Measurements from ENCODE around the gene SNX25. TPM values are rescaled to one million over a fixed set of nuclear protein-coding genes. Genes with fewer than 3 reads are reported as not detected.
A peak's percentile ranks its signal among the peaks of the same experiment; 100 is the strongest.
"Not testable (repeated sequence)": the region's sequence is repeated elsewhere in the genome, so short reads cannot be mapped to it uniquely, and the experiment has no call there.

SNX25 gene
- polyA plus RNA-seq, 1 of the 3 experiments (the other 2 are of a cell fraction): 8.5 TPM

DNA sequence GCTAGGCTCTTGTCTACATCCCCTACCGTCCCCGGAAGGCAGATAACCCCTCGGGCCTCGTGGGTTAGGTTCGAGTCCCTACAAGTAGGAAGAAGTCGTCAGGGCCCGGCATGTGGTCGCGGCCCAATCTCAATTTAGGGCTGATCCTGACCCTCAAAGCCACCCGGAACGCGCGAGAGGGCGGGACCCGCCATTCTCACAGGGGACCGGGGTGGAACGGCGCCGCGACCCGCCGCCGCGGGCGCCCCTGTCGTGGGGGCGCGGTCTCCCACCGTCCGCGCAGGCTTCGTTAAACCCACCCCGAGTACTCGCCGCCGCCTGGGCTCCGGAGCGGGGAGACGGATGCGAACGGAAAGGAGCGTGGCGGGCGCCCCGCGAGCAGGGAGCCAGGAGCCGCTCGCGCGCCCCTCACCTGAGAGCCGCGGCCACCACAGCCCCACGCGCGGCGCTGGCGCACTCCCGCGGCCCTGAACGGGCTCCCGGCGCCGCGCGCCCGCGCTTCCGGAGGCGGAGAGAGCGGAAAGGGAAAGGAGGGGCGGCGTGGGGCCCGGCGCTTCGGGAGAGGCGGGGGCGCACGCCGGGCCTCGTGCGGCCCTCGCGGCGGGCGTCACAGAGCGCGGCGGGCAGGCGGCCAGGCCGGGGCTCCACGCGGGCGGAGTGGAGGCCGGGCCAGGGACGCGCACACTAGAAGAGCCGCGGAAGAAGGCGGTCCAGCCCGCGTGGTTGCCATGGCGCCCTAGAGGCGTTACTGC lies 5.7 kb upstream of the SNX25 start, which contains the start of gene CFAP97:
Gene CFAP97, minus strand, starts transcription at position 515 of the 752 bp plus-strand sequence. CDS start 12,804 bp downstream, outside the sequence.
- Histone ChIP-seq H4K20me1 (ENCODE audit: insufficient read depth) (no peaks in the 10 kb centered on the region), H3K4me2 (peak within 1 kb of the TSS; percentile 93), H3K4me1 (ENCODE audit: control insufficient read depth in 1 of 2, insufficient read depth in 2 of 2, low read depth in 1 of 2, low read length in 1 of 2) (peaks cover 11 to 15% of the 10 kb centered on the region in 2 experiments; a peak in 3 of 4 replicates), H3K4me3 (ENCODE audit: low read depth in 2 of 2, low read length in 1 of 2) (peak within 1 kb of the TSS; percentile 61 to 72), H3K9ac (peak within 1 kb of the TSS; percentile 93), H3K9me2 (no peaks in the 10 kb centered on the region), H3F3A (replicated peaks; ENCODE audit: insufficient read depth) (peaks cover 18% of the 10 kb centered on the region), H3K9me3 (no peaks in the 10 kb centered on the region), H3K36me3 (replicated peaks in 1 of 2; ENCODE audit: control insufficient read depth in 1 of 2, insufficient read depth in 2 of 2, low read length in 1 of 2) (peaks cover 0 to 9% of the 10 kb centered on the region in 2 experiments), H3K79me2 (ENCODE audit: insufficient read depth) (peaks cover 64% of the 10 kb centered on the region), H2AFZ (ENCODE audit: low read depth) (peak within 1 kb of the TSS; percentile 94), H3K27me3 (ENCODE audit: insufficient read depth) (no peaks in the 10 kb centered on the region), H3K27ac (ENCODE audit: low read depth in 2 of 2, low read length in 1 of 2) (peak within 1 kb of the TSS; percentile 80 to 84)
- ChIA-PET CTCF (interaction anchor here (1.7 to 3.8 kb wide), 2 partner anchors 19 to 20 kb away, joined by 4 to 17 read pairs; no protein-coding TSS in a partner anchor), POLR2A (no interaction called here)
- WGBS (ENCODE audit: low lambda C conversion rate): 3% methylated on average over 9 of the region's 103 CpGs
- peak; percentile 94 for DNase-seq
- no peak for TF ChIP-seq RAD21 (IDR thresholded peaks at IDR 0.05; ENCODE audit: low read length)
- TF ChIP-seq ELF1 (IDR thresholded peaks at IDR 0.05): 0 out of 2 replicates have a peak, but pooled peaks have one; percentile 36
- TF ChIP-seq IRF3 (IDR thresholded peaks at IDR 0.05; ENCODE audit: low read depth, low read length): no peak
- peak; percentile 24; the same call in 1 of the 2 replicates for TF ChIP-seq NRF1 (IDR thresholded peaks at IDR 0.05; ENCODE audit: low read depth, low read length)
- TF ChIP-seq MXI1 (IDR thresholded peaks at IDR 0.05; ENCODE audit: low read depth, low read length): peak; percentile 89; the same call in 1 of the 2 replicates
- TF ChIP-seq, protein P1, sequence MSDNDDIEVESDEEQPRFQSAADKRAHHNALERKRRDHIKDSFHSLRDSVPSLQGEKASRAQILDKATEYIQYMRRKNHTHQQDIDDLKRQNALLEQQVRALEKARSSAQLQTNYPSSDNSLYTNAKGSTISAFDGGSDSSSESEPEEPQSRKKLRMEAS (IDR thresholded peaks at IDR 0.05; ENCODE audit: low read depth): peak; percentile 53; the same call in 1 of the 2 replicates
- peak; percentile 23; the same call in 1 of the 2 replicates for TF ChIP-seq NFIC (IDR thresholded peaks at IDR 0.05; ENCODE audit: borderline replicate concordance)
- TF ChIP-seq GATA2 (CRISPR knock-in tag; IDR thresholded peaks at IDR 0.05): no peak
- TF ChIP-seq JUND (IDR thresholded peaks at IDR 0.05): no peak
- TF ChIP-seq GABPA (IDR thresholded peaks at IDR 0.05; ENCODE audit: low read depth): peak; percentile 49; the same call in 1 of the 2 replicates
- TF ChIP-seq TEAD4 (IDR thresholded peaks at IDR 0.05; ENCODE audit: borderline replicate concordance, insufficient read depth): 0 out of 2 replicates have a peak, but pooled peaks have one; percentile 29
- no peak for TF ChIP-seq FOXM1 (IDR thresholded peaks at IDR 0.05; ENCODE audit: low read depth)
- TF ChIP-seq MEF2A (IDR thresholded peaks at IDR 0.05; ENCODE audit: borderline replicate concordance, low read depth): no peak

- Histone ChIP-seq H3K79me2 (ENCODE audit: insufficient read depth) (peaks cover 57% of the 10 kb centered on the region), H3K9ac (peak overlapping the region; percentile 93), H3K9me3 (no peaks in the 10 kb centered on the region), H3K4me1 (ENCODE audit: control insufficient read depth in 1 of 2, insufficient read depth in 2 of 2, low read depth in 1 of 2, low read length in 1 of 2) (peaks cover 15% of the 10 kb centered on the region in 2 experiments; a peak in 3 of 4 replicates), H3K36me3 (replicated peaks in 1 of 2; ENCODE audit: control insufficient read depth in 1 of 2, insufficient read depth in 2 of 2, low read length in 1 of 2) (peaks cover 0 to 4% of the 10 kb centered on the region in 2 experiments), H4K20me1 (ENCODE audit: insufficient read depth) (no peaks in the 10 kb centered on the region), H3F3A (replicated peaks; ENCODE audit: insufficient read depth) (peaks cover 18% of the 10 kb centered on the region), H2AFZ (ENCODE audit: low read depth) (peak overlapping the region; percentile 94), H3K9me2 (no peaks in the 10 kb centered on the region), H3K27ac (ENCODE audit: low read depth in 2 of 2, low read length in 1 of 2) (peak overlapping the region; percentile 80 to 84; a peak in 3 of 4 replicates), H3K4me3 (ENCODE audit: low read depth in 2 of 2, low read length in 1 of 2) (peak overlapping the region; percentile 61 to 72), H3K27me3 (ENCODE audit: insufficient read depth) (no peaks in the 10 kb centered on the region), H3K4me2 (peak overlapping the region; percentile 84)
- CTCF ChIA-PET: interaction anchor here (1.7 kb wide), 1 partner anchor 20 kb away, joined by 4 read pairs; no protein-coding TSS in a partner anchor
- TF ChIP-seq SIN3A (IDR thresholded peaks at IDR 0.05; ENCODE audit: borderline replicate concordance, low read depth, low read length): 0 out of 2 replicates have a peak, but pooled peaks have one; percentile 19
- TF ChIP-seq MXI1 (IDR thresholded peaks at IDR 0.05; ENCODE audit: low read depth, low read length): peak; percentile 18; the same call in 1 of the 2 replicates
- no peak for TF ChIP-seq CHD2 (IDR thresholded peaks at IDR 0.05; ENCODE audit: low read length, partially characterized antibody)
- TF ChIP-seq SMC3 (IDR thresholded peaks at IDR 0.05; ENCODE audit: low read depth, low read length): 0 out of 2 replicates have a peak, but pooled peaks have one; percentile 14
- TF ChIP-seq FOXJ3 (CRISPR knock-in tag; IDR thresholded peaks at IDR 0.05): no peak
- no peak for DNase-seq
- POLR2A ChIA-PET: interaction anchor here (1.0 kb wide), 1 partner anchor 192 kb away, joined by 5 read pairs; the partner anchor contains the start of genes ANKRD37 and LRP2BP
- 11% methylated on average over 13 of the region's 14 CpGs for WGBS (ENCODE audit: low lambda C conversion rate)
Observed at GRCh38 chr4:185204238-185204910, 5.0 kb upstream of the SNX25 start.

- H3K9me2 ChIP-seq; H3K36me3 ChIP-seq (replicated peaks in 1 of 2; ENCODE audit: control insufficient read depth in 1 of 2, insufficient read depth in 2 of 2, low read length in 1 of 2); H3K27me3 ChIP-seq (ENCODE audit: insufficient read depth); H3K4me3 ChIP-seq (ENCODE audit: low read depth in 2 of 2, low read length in 1 of 2); H2AFZ ChIP-seq (ENCODE audit: low read depth); H3K9me3 ChIP-seq; DNase-seq; H3K27ac ChIP-seq (ENCODE audit: low read depth in 2 of 2, low read length in 1 of 2); H3K9ac ChIP-seq; H4K20me1 ChIP-seq (ENCODE audit: insufficient read depth): not testable (repeated sequence)
- ChIA-PET CTCF (interaction anchor here (1.7 kb wide), 1 partner anchor 21 kb away, joined by 4 read pairs; no protein-coding TSS in a partner anchor), POLR2A (interaction anchor here (1.0 kb wide), 1 partner anchor 191 kb away, joined by 5 read pairs; the partner anchor contains the start of genes ANKRD37 and LRP2BP)
- Histone ChIP-seq H3F3A (replicated peaks; ENCODE audit: insufficient read depth) (peaks cover 18% of the 10 kb centered on the region), H3K4me1 (ENCODE audit: control insufficient read depth in 1 of 2, insufficient read depth in 2 of 2, low read depth in 1 of 2, low read length in 1 of 2) (peaks cover 15% of the 10 kb centered on the region in 2 experiments; a peak in 3 of 4 replicates), H3K79me2 (ENCODE audit: insufficient read depth) (peaks cover 52% of the 10 kb centered on the region), H3K4me2 (peak overlapping the region; percentile 84; the same call in 1 of the 2 replicates)
- 98% methylated on average over 13 of the region's 13 CpGs for WGBS (ENCODE audit: low lambda C conversion rate)
Observed at GRCh38 chr4:185205073-185205472, 4.3 kb upstream of the SNX25 start.
